HG03060 (cell line): ENCODE results near the gene CHN2.
A peak's percentile ranks its signal among the peaks of the same experiment; 100 is the strongest.

Source experiments
- ATAC-seq: cut with Tn5 transposase; IDR thresholded peaks from one replicate; pipeline ENCODE4 v1.9.1; 2021; ENCODE audit warnings: low read depth, moderate number of reproducible peaks; ENCODE audit not compliant: unreplicated experiment

Gene CHN2

DNA sequence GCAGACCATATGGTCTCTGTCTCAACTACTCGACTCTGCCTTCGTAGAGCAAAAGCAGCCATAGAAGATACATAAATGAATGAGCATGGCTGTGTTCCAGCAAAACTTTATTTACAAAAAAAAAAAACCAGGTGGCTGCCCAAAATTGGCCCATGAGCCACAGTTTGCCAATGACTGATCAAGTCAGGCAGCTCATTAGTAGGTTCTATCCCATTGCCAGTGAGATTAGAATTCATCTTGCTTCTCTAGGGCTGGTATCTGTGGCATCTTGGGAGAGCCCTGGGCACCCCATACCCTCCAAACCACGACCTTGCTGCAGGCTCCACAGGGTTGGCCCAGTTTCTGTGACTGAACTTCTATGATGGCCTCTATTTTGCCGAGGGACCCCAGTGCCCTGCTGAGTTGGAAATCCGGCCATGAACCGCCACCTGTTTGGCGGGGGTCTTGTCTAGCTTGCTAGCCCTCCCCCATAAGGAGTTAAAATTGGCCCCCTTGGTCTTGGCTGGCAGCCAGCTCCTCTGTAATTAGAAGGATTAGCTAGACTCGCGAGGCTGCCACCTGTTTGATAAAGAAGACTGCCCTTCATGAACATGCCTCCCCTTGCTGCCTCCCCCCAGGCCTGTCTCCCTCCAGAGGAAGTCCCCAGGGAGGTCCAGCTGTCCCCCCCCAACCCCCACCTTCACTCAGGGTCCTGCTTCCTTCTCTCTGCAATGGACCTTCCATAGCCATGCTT is 83.9 kb downstream of the CHN2 start:
- no peak for ATAC-seq

GRCh38 chr7:29281782-29282541 is 87.4 kb downstream of the CHN2 start:
- no peak for ATAC-seq

GRCh38 chr7:29282819-29283414 is 88.3 kb downstream of the CHN2 start:
- ATAC-seq: no peak

DNA sequence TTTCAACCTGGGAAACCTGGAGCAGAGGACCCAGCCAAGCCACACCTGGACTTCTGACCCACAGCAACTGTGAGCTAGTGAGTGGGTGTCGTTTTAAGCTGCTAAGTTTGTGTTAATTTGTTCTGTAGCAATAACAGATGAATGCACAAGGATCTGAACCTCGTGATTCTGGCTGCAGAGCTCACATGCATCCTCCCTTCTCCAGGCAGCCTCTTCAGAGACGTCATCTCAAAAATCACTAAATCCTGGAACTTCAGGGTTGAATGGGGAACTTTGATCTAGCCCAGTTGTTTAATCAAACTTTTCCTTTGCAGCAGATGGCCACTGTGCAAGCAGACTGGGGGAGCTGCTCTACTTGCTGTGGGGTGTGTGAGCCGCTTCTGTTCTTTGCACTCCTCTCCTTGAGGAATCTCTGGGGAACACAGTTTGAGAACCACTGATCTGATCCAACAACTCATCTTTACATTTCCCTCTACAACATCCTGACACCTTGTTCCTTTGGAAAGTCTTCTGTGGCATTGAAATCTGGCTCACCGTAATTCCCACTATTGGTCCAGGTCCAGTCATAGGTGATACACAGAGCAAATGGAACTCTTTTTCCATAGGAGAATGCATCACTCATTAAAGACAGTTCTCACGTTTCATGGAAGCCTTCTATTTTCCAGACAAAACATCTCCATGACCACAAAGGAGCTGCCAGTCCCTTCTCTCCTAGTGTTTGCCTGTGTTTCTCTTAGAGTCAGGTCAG is 90.3 kb downstream of the CHN2 start:
- no peak for ATAC-seq

GRCh38 chr7:29285444-29285793 is 90.8 kb downstream of the CHN2 start:
- ATAC-seq: peak; percentile 62

- ATAC-seq: no peak
These were observed 91.3 kb downstream of the CHN2 start for GRCh38 chr7:29285861-29286260.

DNA sequence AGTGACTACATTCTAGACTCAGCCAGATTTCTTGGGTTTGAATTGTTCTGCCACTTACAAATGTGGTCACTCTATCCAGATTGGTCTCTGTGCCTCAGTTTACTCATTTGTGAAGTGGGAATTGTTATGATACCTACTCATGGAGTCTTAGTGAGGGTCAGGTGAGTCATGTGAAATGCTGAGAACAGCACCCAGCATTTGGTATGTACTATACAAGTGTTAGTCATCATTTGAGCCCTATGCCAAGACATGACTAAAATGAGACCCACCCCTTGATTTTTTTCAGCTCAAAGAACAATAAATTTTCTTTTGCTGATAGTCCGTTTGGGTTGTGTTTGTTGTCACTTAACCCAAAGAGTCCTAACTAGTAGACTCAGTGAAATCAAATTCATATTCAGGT is 92.8 kb downstream of the CHN2 start:
- no peak for ATAC-seq

DNA sequence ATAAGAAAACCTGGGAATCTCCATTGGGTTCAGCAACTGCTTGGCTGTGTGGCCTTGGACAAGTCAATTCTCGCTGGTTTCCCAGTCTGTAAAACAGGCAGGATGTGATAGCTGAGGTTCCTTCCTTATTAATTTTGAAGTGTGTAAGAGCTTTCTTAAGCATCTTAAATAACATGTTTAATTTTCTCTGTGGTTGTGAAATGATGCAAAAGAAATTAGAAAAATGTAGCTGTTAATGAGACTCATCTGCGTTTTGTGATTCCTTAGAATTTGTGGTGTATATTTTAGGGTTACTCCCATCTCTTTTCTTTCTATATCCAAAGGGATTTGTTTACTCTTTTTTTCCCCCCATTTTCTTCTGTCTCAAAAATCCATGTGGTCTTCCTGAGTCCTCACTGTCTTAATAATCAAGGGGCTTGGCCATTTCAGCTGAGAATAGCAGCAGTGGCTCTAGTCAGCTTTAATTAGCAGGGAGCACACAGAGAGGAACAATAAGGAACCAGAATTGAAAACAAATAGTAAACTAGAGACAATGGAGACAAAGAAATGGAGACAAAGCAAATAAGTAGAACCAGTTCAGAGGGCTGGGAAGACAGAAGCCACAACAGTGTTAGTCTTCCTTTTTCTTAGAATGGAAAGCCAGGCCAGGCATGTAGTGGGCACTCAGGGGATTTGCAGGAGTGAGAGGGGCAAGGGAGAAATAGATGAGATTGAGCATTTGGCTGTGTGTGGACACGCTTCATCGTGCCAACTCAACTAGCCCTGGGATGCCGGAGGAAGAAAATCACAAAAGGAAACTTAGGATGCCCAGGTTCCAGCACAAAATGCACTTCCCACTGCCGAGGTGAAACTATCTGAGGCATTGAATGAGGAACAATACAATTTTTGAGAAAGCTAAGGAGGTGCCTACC is 93.9 kb downstream of the CHN2 start:
- ATAC-seq: no peak

GRCh38 chr7:29289156-29290021 is 94.8 kb downstream of the CHN2 start:
- peak; percentile 53 for ATAC-seq

DNA sequence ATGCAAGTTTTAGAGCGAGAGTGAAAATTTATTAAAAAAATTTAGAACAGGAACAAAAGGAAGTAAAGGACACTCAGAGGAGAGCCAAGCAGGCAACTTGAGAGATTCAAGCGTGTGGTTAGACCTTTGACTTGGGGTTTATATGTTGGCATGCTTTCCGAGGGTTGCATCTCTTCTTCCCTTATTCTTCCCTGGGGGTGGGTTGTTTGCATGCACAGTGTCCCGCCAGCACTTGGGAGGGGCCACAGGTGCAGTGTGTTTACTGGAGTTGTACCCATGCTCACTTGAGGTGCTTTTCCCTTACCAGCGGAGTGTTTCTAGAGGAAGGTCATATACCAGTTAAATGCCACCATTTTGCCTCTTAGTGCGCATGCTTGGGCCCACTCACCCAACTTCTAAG is 96.3 kb downstream of the CHN2 start:
- no peak for ATAC-seq

- ATAC-seq: no peak
These were observed 97.4 kb downstream of the CHN2 start for GRCh38 chr7:29291723-29292618.

GRCh38 chr7:29292886-29293658 is 98.5 kb downstream of the CHN2 start:
- ATAC-seq: no peak

DNA sequence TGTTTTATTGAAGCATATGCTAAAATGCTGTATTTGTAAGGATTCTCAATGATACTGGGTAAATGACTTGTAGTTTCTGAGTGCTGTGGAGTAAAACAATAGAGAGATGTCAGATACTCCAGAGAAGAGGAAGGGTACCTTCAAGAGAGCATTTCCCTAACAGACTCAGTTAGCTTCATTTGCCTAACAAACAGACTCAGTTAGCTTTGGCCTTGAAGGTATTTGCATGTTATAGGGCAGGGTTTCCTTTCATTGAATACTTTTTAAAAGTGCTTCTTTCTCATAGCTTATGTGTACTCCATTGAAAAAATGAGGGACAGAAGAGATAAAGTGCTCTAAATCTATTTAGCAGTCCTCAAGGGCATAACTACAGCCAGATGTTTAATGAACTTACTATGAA is 101.8 kb downstream of the CHN2 start:
- ATAC-seq: no peak

DNA sequence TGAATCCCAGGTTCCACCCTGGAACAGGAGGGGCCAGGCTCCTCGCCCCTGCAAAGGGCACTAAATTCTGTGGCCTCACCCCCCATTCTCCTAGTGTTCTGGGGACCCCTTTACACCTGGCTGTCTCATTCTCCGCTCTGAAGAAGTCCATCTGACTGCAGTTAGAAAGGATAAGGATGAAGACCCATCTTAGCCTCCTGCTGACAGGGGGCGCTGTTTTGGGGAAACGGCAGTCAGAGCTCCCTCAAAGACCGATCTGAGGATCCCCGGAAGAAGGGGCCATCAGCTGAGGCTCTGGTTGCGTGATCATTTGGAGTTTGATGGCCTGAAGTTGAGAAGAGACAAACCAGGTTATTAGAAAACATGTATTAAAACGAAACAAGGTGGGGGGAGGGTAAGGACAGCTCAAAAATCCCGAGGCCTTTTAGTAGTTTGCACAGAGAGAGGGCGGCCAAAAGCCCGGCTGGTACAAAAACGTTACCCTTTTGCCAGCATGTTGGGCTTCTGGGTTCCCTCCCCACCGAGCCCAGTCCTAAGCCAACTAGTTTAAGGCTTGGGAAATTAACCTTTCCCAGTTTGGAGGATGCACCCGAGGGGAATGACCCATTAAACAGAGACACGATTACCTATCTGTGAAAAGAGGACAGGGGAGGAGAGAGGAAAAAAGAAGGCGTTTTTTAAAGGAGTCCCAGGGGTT is 102.8 kb downstream of the CHN2 start:
- no peak for ATAC-seq

GRCh38 chr7:29299086-29299485 is 104.5 kb downstream of the CHN2 start:
- ATAC-seq: no peak

- no peak for ATAC-seq
These were observed 105.5 kb downstream of the CHN2 start for GRCh38 chr7:29300026-29300480.

- ATAC-seq: no peak
These were observed 106.1 kb downstream of the CHN2 start for GRCh38 chr7:29300649-29301048.
